Small intestine (tissue), 7 donors: ENCODE measurements around the gene BPI. TPM values are rescaled to one million over a fixed set of nuclear protein-coding genes. Genes with fewer than 3 reads are reported as not detected.
"Not testable (repeated sequence)": the region's sequence is repeated elsewhere in the genome, so short reads cannot be mapped to it uniquely, and the experiment has no call there.

Experiments used
- DNase-seq, 2 donors: peaks; one replicate each; pipeline versions ENCODE4 v3.0.0 to v3.0.0-alpha.2; 2013
- FAIRE-seq: peaks from 2 replicates; lab custom pipeline; 2012; peaks lifted over from hg19 to GRCh38; lab: Jason Lieb, UNC
- H3K27ac ChIP-seq, 3 donors: one replicate each; pipeline ENCODE4 v1.5.1; 2013; ENCODE audit warnings: low read length in 2 of 3, mild to moderate bottlenecking in 2 of 3, control low read depth in 1 of 3, inconsistent platforms in 1 of 3, low read depth in 1 of 3, moderate library complexity in 1 of 3
- H3K27me3 ChIP-seq, 3 donors: one replicate each; pipeline ENCODE4 v1.6.1; 2013; ENCODE audit warnings: low read length in 3 of 3, inconsistent platforms in 1 of 3; ENCODE audit not compliant: control insufficient read depth in 3 of 3, insufficient read depth in 3 of 3
- H3K36me3 ChIP-seq, 3 donors: one replicate each; pipeline ENCODE4 v1.6.1; 2013; ENCODE audit warnings: low read length in 3 of 3, inconsistent platforms in 1 of 3, low read depth in 1 of 3, mild to moderate bottlenecking in 1 of 3, moderate library complexity in 1 of 3; ENCODE audit not compliant: control insufficient read depth in 3 of 3, insufficient read depth in 2 of 3
- H3K4me1 ChIP-seq, 3 donors: one replicate each; pipeline ENCODE4 v1.6.1; 2013; ENCODE audit warnings: low read length in 2 of 3, inconsistent platforms in 1 of 3, low read depth in 1 of 3, mild to moderate bottlenecking in 1 of 3, moderate library complexity in 1 of 3; ENCODE audit not compliant: control insufficient read depth in 3 of 3, insufficient read depth in 2 of 3
- H3K4me3 ChIP-seq, 3 donors: one replicate each; pipeline ENCODE4 v1.5.1; 2013; ENCODE audit warnings: low read length in 3 of 3, control low read depth in 1 of 3, inconsistent platforms in 1 of 3, low read depth in 1 of 3, mild to moderate bottlenecking in 1 of 3, moderate library complexity in 1 of 3
- H3K9me3 ChIP-seq, 2 donors: one replicate each; pipeline ENCODE4 v1.6.1; 2013; ENCODE audit warnings: low read depth in 1 of 2, low read length in 1 of 2; ENCODE audit not compliant: control insufficient read depth in 2 of 2, insufficient read depth in 1 of 2
- WGBS, 3 donors: extraction: QIAGEN DNeasy Blood & Tissue Kit; methylation state at CpG; one replicate each; pipeline ENCODE4 v1.1.7; 2013; 5-methylcytosine and 5-hydroxymethylcytosine counted together
- polyA plus RNA-seq, 4 donors: library from polyadenylated mRNA; stranded (reverse) in 3 of 4; unstranded in 1 of 4; fragments of 200-250 nt in 3 of 4; fragments of 120-200 nt in 1 of 4; gene quantifications; one replicate each; pipeline versions ENCODE4 v1.2.1 to v1.2.3, GENCODE V29; 2013
- donor health status: healthy with polysubstance abuse.
- donor health status: control.
- donor health status: control.
- donor health status: Bipolar disorder and iron deficiency.
- donor health status: healthy.

BPI gene
- polyA plus RNA-seq, 4 donors, result 0.27 TPM; not detected in 3

GRCh38 chr20:38281176-38281915 is 22.6 kb upstream of the BPI start:
- DNase-seq, H3K27ac ChIP-seq, H3K9me3 ChIP-seq, H3K27me3 ChIP-seq, H3K4me1 ChIP-seq, H3K4me3 ChIP-seq, H3K36me3 ChIP-seq, FAIRE-seq: not testable (repeated sequence)
- WGBS, 3 donors, result 80 to 86% (median 85%) methylated on average over 6 of the region's 6 CpGs

- no peak overlapping the region for H3K4me3 ChIP-seq
- no peak for DNase-seq
- H3K27ac ChIP-seq, result no peak overlapping the region
- H3K4me1 ChIP-seq, result no peaks in the 10 kb centered on the region
- FAIRE-seq, result no peak
- 80 to 94% (median 89%) methylated on average over 2 of the region's 2 CpGs for WGBS, 3 donors
- peaks cover 0 to 4% (median 0%) of the 10 kb centered on the region in 3 donors for H3K27me3 ChIP-seq
- peaks cover 0 to 8% of the 10 kb centered on the region in 2 donors for H3K9me3 ChIP-seq
- H3K36me3 ChIP-seq, result no peaks in the 10 kb centered on the region
Observed at GRCh38 chr20:38283236-38283635, 20.7 kb upstream of the BPI start.

DNA sequence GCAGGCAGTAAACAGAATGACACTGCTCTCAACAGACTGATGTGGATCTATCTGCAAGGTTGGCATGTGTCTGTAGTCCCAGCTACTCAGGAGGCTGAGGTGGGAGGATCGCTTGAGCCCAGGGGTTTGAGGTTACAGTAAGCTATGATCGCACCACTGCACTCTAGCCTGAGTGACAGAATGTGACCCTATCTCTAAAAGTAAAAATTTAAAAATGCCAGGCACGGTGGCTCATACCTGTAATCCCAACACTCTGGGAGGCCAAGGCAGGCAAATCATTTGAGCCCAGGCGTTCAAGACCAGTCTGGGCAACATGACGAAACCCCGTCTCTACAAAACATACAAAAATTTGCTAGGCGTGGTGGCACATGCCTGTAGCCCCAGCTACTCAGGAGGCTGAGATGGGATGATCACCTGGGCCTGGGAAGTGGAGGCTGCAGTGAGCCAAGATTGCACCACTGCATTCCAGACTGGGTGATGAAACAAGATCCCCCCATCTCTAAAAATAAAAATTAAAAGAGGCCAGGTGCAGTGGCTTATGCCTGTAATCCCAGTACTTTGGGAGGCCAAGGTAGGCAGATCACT is 19.8 kb upstream of the BPI start:
- not testable (repeated sequence) for H3K36me3 ChIP-seq, DNase-seq, H3K9me3 ChIP-seq, H3K27ac ChIP-seq, H3K4me1 ChIP-seq, H3K27me3 ChIP-seq, H3K4me3 ChIP-seq, FAIRE-seq
- WGBS, 3 donors, result 85 to 92% (median 91%) methylated on average over 7 of the region's 7 CpGs

DNA sequence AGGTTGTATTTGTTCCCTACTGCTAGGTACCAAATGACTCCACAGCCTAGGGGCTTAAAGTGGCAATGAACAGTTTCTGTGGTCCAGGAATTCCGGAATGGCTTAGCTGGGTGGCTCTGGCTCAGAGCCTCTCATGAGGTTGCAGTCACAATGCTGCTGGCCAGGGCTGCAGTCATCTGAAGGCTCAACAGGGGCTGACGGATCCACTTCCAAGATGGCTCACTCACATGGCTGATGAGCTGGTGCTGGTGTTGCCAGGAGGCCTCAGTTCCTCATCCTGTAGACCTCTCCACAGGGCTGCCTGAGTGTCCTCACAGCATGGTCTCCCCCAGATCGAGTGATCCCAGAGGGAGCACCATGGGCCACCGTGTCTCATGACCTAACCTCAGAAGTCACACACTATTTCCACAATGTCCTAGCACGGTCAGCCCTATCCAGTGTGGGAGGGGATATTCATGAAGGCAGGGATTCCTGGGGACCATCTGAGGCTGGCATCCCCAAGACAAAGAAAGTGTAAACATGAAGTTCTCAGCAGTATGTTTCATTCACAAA is 19.0 kb upstream of the BPI start:
- no peak for FAIRE-seq
- DNase-seq, result no peak
- no peaks in the 10 kb centered on the region for H3K4me1 ChIP-seq
- WGBS, 3 donors, result 89 to 92% (median 91%) methylated on average over 5 of the region's 5 CpGs
- peaks cover 0 to 4% (median 0%) of the 10 kb centered on the region in 3 donors for H3K27me3 ChIP-seq
- H3K27ac ChIP-seq, result no peak overlapping the region
- no peaks in the 10 kb centered on the region for H3K36me3 ChIP-seq
- H3K4me3 ChIP-seq, result no peak overlapping the region
- H3K9me3 ChIP-seq, result peaks cover 0 to 8% of the 10 kb centered on the region in 2 donors

DNA sequence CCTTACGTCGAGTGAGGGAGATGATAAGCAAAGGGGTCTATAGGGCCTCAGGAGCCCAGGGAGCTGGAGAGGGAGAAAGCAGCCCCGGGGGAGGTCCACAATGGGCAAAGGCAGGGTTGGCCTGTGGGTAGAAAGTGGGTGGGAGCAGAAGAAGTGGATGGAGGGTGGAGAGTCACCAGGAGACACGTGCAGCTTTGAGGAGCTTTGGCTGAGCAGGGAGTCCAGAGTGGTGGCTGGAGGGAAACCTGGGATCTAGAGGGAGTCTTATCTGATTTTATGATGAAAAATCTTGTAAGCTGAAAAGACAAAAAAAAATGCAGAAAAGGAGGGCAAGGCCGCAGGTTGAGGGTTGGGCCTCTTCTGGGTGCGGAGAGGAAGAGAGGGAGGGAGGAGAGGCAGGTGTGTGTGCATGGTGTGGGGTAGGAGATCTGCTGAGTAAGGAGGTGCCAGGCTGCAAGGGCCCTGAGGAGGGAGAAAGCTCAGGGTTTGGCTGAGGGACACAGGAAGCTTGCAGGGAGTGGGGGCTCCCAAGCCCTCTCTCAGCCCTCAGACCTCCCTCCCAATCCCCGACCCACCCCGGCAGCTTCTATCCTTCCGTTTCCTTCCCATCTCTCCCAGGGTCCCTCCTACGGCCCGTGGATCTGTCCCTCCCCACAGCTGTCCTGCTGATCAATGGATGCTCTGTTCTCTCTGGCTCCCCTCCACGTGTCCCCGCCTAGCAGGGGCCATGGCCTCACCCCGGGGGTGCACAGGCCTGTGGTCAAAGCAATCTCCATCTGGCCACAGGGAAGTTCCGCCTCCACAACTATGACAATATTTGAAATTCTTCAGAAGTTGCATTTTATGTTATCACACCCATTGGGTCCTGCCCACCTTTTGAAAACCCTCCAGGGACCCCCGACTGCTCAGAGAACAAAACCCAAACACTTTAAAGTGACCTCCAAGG is 17.1 kb upstream of the BPI start:
- no peaks in the 10 kb centered on the region for H3K4me1 ChIP-seq
- DNase-seq (peak in 1 of 2 donors; percentile 4), FAIRE-seq (no peak)
- H3K27me3 ChIP-seq, result peaks cover 0 to 8% (median 2%) of the 10 kb centered on the region in 3 donors
- no peak overlapping the region for H3K27ac ChIP-seq
- peaks cover 0 to 4% of the 10 kb centered on the region in 2 donors for H3K9me3 ChIP-seq
- no peaks in the 10 kb centered on the region for H3K36me3 ChIP-seq
- H3K4me3 ChIP-seq, result no peak overlapping the region
- WGBS, 3 donors, result 34 to 49% (median 41%) methylated on average over 13 to 16 of the region's 16 CpGs

DNA sequence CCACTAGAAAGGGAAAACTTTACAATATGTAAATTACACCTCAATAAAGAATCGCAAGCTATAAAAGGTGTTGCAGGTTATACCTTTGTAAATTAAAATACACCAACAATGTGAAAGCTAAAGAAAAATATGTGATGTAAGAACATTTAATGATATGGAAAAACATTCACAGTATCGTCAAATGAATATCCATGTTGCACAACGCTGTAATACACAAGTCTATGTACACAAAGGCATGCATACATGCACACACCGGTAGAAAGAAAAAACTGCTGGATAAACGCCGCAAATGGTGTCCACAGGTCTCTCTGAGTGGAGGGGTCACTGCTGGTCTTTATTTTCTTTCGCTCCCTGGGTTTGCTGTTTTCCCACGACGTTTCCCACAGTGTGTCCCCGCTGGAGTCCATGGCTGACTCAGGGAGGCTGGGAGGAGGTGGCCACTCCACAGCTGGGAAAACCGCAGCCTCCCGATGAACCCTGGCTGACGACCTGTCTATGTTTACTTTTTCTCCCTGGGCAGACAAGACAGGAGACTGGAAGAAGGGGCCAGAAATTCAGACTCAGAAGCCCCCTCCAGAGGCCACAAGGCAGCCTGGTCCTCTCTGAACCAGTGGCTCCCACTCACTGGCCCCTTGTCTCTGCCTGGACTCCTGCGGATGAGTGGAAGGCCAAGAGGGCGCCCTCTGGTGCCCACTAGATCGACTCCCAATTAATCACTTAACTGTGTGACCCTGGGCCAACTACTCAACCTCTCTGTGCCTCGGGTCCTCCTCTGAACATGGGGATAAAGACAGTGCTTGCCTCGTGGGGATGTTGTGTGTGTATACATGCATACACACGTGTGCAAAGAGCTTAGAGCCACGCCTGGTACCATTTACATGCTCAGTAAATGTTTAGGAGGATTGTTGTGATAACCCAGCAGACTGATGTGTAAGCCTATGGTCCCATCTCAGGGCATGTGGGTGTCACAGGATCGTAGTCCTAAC is 12.8 kb upstream of the BPI start:
- H3K27ac ChIP-seq, result peak overlapping the region in 1 of 3 donors; percentile 24
- no peaks in the 10 kb centered on the region for H3K4me1 ChIP-seq
- H3K27me3 ChIP-seq, result peaks cover 0 to 8% (median 2%) of the 10 kb centered on the region in 3 donors
- no peaks in the 10 kb centered on the region for H3K36me3 ChIP-seq
- no peak for FAIRE-seq
- WGBS, 3 donors, result 37 to 42% (median 41%) methylated on average over 21 of the region's 21 CpGs
- no peak overlapping the region for H3K4me3 ChIP-seq
- peak; percentile 8 to 20 for DNase-seq
- no peaks in the 10 kb centered on the region for H3K9me3 ChIP-seq

DNA sequence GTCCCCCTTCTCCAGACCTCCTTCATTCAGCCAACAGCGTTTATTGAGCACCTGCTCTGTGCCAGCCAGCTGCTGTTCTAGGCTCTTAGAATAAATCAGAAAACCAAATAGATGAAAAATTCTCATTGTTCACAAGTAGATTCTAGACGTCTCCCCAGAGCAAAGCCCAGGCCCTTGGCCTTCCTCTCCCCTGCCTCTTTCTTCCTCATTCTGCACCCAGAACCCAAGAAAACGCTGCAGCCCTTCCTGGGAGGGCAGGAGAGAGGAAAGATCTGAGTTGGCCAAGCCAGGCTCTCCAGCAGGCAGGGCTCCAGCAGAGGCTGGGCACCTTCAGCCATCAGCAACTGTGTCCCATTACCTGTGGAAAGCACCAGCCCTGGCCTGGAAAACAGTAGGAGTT is 12.0 kb upstream of the BPI start:
- H3K27me3 ChIP-seq, result peaks cover 0 to 4% (median 2%) of the 10 kb centered on the region in 3 donors
- no peak for FAIRE-seq
- 65 to 69% (median 68%) methylated on average over 3 of the region's 3 CpGs for WGBS, 3 donors
- no peak overlapping the region for H3K4me3 ChIP-seq
- H3K9me3 ChIP-seq, result no peaks in the 10 kb centered on the region
- H3K36me3 ChIP-seq, result no peaks in the 10 kb centered on the region
- no peak for DNase-seq
- H3K27ac ChIP-seq, result no peak overlapping the region
- no peaks in the 10 kb centered on the region for H3K4me1 ChIP-seq
